DOHH2 (cell line): ENCODE measurements around the gene FTCD.

Source experiments
- H3F3A ChIP-seq: fragments of 200-600 bp; sonication (generic), shearing (Covaris generic); 2 replicates; pipeline ENCODE4 v1.6.0; 2016; ENCODE audit warnings: antibody characterized with exemption, mild to moderate bottlenecking; ENCODE audit not compliant: control insufficient read depth, insufficient read depth
- H3K27ac ChIP-seq: fragments of 200-600 bp; sonication (generic); 2 replicates; pipeline ENCODE4 v1.5.1; 2014; ENCODE audit warnings: low read depth, mild to moderate bottlenecking, low read length, moderate library complexity
- H3K27me3 ChIP-seq: fragments of 200-600 bp; sonication (generic); 2 replicates; pipeline ENCODE4 v1.6.1; 2014; ENCODE audit warnings: mild to moderate bottlenecking, low read length, mixed read lengths; ENCODE audit not compliant: control insufficient read depth
- H3K36me3 ChIP-seq: fragments of 200-600 bp; sonication (generic); 2 replicates; pipeline ENCODE4 v1.6.1; 2014; ENCODE audit warnings: mild to moderate bottlenecking, low read length, moderate library complexity, mixed read lengths; ENCODE audit not compliant: control insufficient read depth
- H3K4me1 ChIP-seq: fragments of 200-600 bp; sonication (generic); 2 replicates; pipeline ENCODE4 v1.6.1; 2014; ENCODE audit warnings: mild to moderate bottlenecking, low read length, mixed read lengths; ENCODE audit not compliant: control insufficient read depth
- H3K4me2 ChIP-seq: fragments of 200-600 bp; sonication (generic); 2 replicates; pipeline ENCODE4 v1.6.0; 2014; ENCODE audit warnings: mild to moderate bottlenecking, low read length, moderate library complexity
- H3K4me3 ChIP-seq: fragments of 200-600 bp; sonication (generic); 2 replicates; pipeline ENCODE4 v1.5.1; 2014; ENCODE audit warnings: mild to moderate bottlenecking, low read length, mixed read lengths
- H3K79me2 ChIP-seq: fragments of 200-600 bp; sonication (generic); 2 replicates; pipeline ENCODE4 v1.6.1; 2014; ENCODE audit warnings: mild to moderate bottlenecking, low read length, mixed read lengths; ENCODE audit not compliant: control insufficient read depth
- H3K9me2 ChIP-seq: fragments of 200-600 bp; sonication (generic); replicated peaks from 2 replicates; pipeline ENCODE4 v1.6.1; 2014; ENCODE audit warnings: mild to moderate bottlenecking, low read length, mixed read lengths; ENCODE audit not compliant: control insufficient read depth
- H3K9me3 ChIP-seq: fragments of 200-600 bp; sonication (generic); 2 replicates; pipeline ENCODE4 v1.6.1; 2014; ENCODE audit warnings: antibody characterized with exemption, low read length, mixed read lengths; ENCODE audit not compliant: control insufficient read depth, insufficient read depth
- H4K20me1 ChIP-seq: fragments of 200-600 bp; sonication (generic); 2 replicates; pipeline ENCODE4 v1.6.0; 2014; ENCODE audit warnings: low read depth, mild to moderate bottlenecking, antibody characterized with exemption, low read length, moderate library complexity; ENCODE audit not compliant: control insufficient read depth, insufficient read depth
- EZH2phosphoT487 ChIP-seq: fragments of 200-600 bp; sonication (generic); IDR thresholded peaks from 2 replicates; pipeline ENCODE4 v1.6.1; 2017; ENCODE audit warnings: borderline replicate concordance, mild to moderate bottlenecking, antibody characterized with exemption, low read length, moderate library complexity, mixed read lengths
- TF ChIP-seq, protein P1 (sequence below): fragments of 200-600 bp; sonication (generic); IDR thresholded peaks from one replicate; pipeline ENCODE4 v1.5.1; 2014; ENCODE audit warnings: antibody characterized with exemption, mild to moderate bottlenecking, low read depth, low read length; ENCODE audit not compliant: poor library complexity, severe bottlenecking

FTCD gene

DNA sequence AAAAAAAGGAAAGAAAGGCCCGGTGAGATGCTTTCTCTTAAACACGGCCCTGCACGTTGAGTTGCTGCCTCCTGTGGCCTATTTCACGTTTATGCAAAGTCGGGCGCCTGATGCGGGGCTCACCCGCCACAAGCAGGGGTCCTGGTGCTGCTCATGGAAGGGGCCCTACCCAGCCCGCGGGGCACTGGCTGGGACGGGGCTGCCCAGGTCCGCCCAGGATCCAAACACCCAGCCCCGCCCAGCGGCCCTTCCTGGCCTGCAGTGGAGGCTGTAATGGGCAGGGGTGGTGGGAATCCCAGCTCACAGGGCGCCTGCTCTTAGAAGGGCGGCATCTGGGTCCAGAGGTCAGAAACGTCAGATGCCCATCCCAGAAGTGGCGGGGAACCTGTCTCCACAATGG, 55.9 kb downstream of the FTCD start:
- Histone ChIP-seq H3K4me2 (no peak overlapping the region), H3K27me3 (no peaks in the 10 kb centered on the region), H3K9me3 (peaks cover 11% of the 10 kb centered on the region; the same call in 1 of the 2 replicates), H3K36me3 (no peaks in the 10 kb centered on the region), H3K79me2 (no peaks in the 10 kb centered on the region), H3F3A (no peaks in the 10 kb centered on the region), H4K20me1 (no peaks in the 10 kb centered on the region), H3K27ac (no peak overlapping the region), H3K9me2 (no peaks in the 10 kb centered on the region), H3K4me1 (no peaks in the 10 kb centered on the region), H3K4me3 (no peak overlapping the region)
- TF ChIP-seq EZH2phosphoT487, result no peak
- TF ChIP-seq, protein P1, sequence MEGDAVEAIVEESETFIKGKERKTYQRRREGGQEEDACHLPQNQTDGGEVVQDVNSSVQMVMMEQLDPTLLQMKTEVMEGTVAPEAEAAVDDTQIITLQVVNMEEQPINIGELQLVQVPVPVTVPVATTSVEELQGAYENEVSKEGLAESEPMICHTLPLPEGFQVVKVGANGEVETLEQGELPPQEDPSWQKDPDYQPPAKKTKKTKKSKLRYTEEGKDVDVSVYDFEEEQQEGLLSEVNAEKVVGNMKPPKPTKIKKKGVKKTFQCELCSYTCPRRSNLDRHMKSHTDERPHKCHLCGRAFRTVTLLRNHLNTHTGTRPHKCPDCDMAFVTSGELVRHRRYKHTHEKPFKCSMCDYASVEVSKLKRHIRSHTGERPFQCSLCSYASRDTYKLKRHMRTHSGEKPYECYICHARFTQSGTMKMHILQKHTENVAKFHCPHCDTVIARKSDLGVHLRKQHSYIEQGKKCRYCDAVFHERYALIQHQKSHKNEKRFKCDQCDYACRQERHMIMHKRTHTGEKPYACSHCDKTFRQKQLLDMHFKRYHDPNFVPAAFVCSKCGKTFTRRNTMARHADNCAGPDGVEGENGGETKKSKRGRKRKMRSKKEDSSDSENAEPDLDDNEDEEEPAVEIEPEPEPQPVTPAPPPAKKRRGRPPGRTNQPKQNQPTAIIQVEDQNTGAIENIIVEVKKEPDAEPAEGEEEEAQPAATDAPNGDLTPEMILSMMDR, result no peak

DNA sequence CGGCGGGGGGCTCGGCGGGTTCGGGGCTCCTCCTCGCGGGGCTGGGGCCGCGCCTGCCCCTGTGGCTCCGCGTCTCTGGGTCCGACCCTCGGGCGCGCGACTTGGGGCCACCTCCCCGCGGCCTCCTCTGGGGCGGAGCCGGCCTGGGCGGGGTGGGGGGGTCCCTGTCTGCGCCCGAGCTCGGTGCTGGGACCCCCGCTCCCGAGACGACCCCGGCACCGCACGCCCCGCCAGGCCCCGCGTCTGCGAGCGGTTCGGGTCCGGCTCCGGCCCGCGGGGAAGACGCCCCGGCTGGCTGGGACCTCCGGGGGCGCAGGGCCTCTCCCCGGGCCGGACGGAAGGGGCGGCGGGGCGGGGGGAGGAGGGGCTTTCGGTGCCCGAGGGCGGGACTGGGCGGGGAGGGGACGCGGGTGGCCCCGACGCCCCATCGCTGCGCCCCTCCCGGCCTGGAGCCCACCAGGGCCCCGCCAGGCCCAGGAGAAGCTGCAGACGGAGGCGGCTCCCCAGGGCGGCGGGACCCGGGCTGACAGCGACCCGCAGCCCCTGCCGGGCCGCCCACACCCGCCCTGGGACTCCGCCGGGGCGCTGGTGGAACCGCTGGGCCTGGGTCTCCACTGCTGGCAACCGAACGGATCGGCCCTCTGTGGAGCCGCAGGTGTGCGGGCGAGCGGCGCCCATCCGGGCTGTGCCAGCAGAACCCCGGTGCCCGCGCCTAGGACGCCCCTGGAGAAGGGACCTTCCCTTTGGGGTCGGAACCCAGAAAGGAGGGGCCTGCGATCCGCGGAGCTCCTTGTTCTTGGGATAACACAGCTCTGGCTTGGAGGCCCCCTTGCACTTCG, 56.9 kb downstream of the FTCD start:
- no peak for TF ChIP-seq EZH2phosphoT487
- TF ChIP-seq, protein P1, result no peak

DNA sequence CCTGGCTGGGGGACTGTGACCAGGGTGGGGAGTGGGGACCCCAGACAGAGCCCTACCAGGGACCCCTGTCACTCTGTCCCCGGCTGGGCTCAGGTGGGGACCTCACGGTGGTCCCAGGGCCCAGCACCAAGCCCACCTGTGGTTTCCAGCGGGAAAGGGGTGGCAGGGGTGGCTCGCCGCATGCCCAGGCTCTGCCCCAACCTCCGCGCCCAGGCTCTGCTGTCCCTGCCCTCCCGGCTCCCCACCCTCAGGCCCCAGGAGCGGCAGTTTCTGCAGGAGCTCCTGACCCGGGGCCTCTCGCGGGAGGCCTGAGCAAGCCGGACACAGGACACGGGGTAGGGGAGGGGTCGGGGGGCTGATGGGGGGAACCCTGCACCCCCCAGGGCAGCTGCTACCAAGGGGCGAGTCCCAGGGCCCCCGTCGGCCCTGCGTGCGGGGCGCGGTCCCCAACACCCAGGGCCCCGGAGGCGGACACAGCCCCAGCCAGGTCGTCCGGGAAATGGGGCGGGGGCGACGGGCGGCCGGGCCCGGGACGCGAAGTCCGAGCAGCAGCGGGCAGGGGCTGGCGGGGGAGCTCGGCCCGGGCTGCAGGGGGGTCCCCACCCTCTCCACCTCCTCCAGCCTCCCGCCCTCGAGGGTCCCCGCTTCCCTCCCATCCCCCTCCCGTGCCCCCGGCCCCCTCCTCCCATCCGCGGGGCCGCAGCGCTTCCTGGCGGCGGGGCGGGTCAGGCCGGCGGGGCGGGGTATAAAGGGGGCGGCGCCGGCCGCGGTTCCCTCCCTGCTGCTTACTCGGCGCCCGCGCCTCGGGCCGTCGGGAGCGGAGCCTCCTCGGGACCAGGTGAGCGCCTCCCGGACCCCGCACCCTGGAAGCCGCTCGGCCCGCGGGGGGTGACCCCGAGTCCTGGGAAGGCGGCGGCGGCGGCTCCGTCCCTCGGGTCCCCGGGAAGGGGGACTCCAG, 57.8 kb downstream of the FTCD start, which contains the start of gene COL6A2:
Gene COL6A2, plus strand, starts transcription at position 777 of the 958 bp plus-strand sequence.
- H3K9me2 ChIP-seq, result no peaks in the 10 kb centered on the region
- H3F3A ChIP-seq, result no peaks in the 10 kb centered on the region
- H3K79me2 ChIP-seq, result no peaks in the 10 kb centered on the region
- TF ChIP-seq, protein P1, result no peak
- no peak for TF ChIP-seq EZH2phosphoT487
- H3K27ac ChIP-seq, result no peak within 1 kb of the TSS
- H3K27me3 ChIP-seq, result no peaks in the 10 kb centered on the region
- H4K20me1 ChIP-seq, result no peaks in the 10 kb centered on the region
- H3K9me3 ChIP-seq, result peaks cover 15% of the 10 kb centered on the region; the same call in 1 of the 2 replicates
- no peak within 1 kb of the TSS for H3K4me2 ChIP-seq
- H3K4me1 ChIP-seq, result no peaks in the 10 kb centered on the region
- no peaks in the 10 kb centered on the region for H3K36me3 ChIP-seq
- no peak within 1 kb of the TSS for H3K4me3 ChIP-seq

More for the DNA sequence above, 56.9 kb downstream of the FTCD start:
- Histone ChIP-seq H3K79me2 (no peaks in the 10 kb centered on the region), H4K20me1 (no peaks in the 10 kb centered on the region), H3K9me3 (peaks cover 11% of the 10 kb centered on the region; the same call in 1 of the 2 replicates), H3K27me3 (no peaks in the 10 kb centered on the region), H3F3A (no peaks in the 10 kb centered on the region), H3K4me1 (no peaks in the 10 kb centered on the region), H3K9me2 (no peaks in the 10 kb centered on the region), H3K36me3 (no peaks in the 10 kb centered on the region), H3K4me3 (no peak overlapping the region), H3K4me2 (no peak overlapping the region), H3K27ac (no peak overlapping the region)
